ENCODE results near the gene ATG4C. TPM values are rescaled to one million over a fixed set of nuclear protein-coding genes. Genes with fewer than 3 reads are reported as not detected.

The ATG4C gene
- total RNA-seq, 1 experiment from 2014 or later, result 6.5 TPM

- POLR2A ChIA-PET, result no interaction called here
- intact Hi-C loops (cut with micrococcal nuclease; ENCODE audit: unreplicated experiment) (no loop called here), in situ Hi-C loops (cut with HindIII; ENCODE audit: low pct_unique_long_range_greater_than_20kb, low sequenced_read_pairs) (no loop called here)
- TF ChIP-seq TCF7L2 (IDR thresholded peaks at IDR 0.05; ENCODE audit: low read depth, low read length) (no peak), POLR2AphosphoS5 (IDR thresholded peaks at IDR 0.05; ENCODE audit: low read depth, low read length) (no peak)
- TF ChIP-seq, protein P1, sequence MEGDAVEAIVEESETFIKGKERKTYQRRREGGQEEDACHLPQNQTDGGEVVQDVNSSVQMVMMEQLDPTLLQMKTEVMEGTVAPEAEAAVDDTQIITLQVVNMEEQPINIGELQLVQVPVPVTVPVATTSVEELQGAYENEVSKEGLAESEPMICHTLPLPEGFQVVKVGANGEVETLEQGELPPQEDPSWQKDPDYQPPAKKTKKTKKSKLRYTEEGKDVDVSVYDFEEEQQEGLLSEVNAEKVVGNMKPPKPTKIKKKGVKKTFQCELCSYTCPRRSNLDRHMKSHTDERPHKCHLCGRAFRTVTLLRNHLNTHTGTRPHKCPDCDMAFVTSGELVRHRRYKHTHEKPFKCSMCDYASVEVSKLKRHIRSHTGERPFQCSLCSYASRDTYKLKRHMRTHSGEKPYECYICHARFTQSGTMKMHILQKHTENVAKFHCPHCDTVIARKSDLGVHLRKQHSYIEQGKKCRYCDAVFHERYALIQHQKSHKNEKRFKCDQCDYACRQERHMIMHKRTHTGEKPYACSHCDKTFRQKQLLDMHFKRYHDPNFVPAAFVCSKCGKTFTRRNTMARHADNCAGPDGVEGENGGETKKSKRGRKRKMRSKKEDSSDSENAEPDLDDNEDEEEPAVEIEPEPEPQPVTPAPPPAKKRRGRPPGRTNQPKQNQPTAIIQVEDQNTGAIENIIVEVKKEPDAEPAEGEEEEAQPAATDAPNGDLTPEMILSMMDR (IDR thresholded peaks at IDR 0.05), result peak; percentile 71
- Histone ChIP-seq H3K27ac (ENCODE audit: low read length) (no peak overlapping the region), H3K9me3 (ENCODE audit: control insufficient read depth, insufficient read depth, low read depth, low read length) (no peaks in the 10 kb centered on the region), H3K4me3 (ENCODE audit: low read depth in 2 of 2, low read length in 2 of 2) (no peak overlapping the region), H3K36me3 (ENCODE audit: control insufficient read depth, insufficient read depth, low read length) (no peaks in the 10 kb centered on the region), H3K4me1 (ENCODE audit: control insufficient read depth, insufficient read depth, low read length) (no peaks in the 10 kb centered on the region), H3K27me3 (ENCODE audit: control insufficient read depth, insufficient read depth, low read length) (no peaks in the 10 kb centered on the region)
- no peak for ATAC-seq
- no TSS peak for BruUV-seq (replicated peaks)
- CTCF ChIA-PET, result interaction anchor here (0.6 kb wide), 1 partner anchor 100 kb away, joined by 5 read pairs; no protein-coding TSS in a partner anchor
- DNase-seq (ENCODE audit: low read depth, low spot score), result no peak
Observed at GRCh38 chr1:62906428-62906886, 122.5 kb downstream of the ATG4C start.

DNA sequence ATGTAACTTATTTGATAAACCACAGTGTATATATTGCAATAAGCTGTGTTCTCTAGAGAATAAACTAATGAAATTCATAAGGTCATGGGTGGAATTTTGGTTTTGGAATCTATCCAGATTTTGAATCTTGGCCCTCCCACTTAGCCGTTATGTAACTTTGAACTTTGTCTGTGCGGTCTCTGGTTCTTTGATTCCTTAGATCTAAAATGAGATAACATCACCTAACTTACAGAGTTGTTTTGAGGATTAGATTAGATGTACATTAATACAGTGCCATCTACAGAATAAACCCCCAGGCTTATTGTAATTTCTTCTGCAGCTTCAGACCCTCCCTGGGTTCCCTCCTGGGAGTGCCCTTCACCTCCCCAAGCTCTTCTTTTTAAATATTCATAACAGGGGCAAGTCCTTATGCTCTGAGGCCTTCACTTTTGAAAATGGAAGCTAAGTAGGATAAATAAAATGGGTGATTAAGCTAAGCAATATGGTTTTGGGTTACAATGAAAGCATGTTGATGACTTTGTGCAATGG lies 124.3 kb downstream of the ATG4C start:
- DNase-seq (ENCODE audit: low read depth, low spot score) (no peak), ATAC-seq (no peak)
- Histone ChIP-seq H3K4me3 (ENCODE audit: low read depth in 2 of 2, low read length in 2 of 2) (no peak overlapping the region), H3K9me3 (ENCODE audit: control insufficient read depth, insufficient read depth, low read depth, low read length) (no peaks in the 10 kb centered on the region), H3K27me3 (ENCODE audit: control insufficient read depth, insufficient read depth, low read length) (no peaks in the 10 kb centered on the region), H3K27ac (ENCODE audit: low read length) (no peak overlapping the region), H3K36me3 (ENCODE audit: control insufficient read depth, insufficient read depth, low read length) (no peaks in the 10 kb centered on the region), H3K4me1 (ENCODE audit: control insufficient read depth, insufficient read depth, low read length) (no peaks in the 10 kb centered on the region)
- ChIA-PET POLR2A (interaction anchor here (0.7 kb wide), 1 partner anchor 282 kb away, joined by 3 read pairs; no protein-coding TSS in a partner anchor), CTCF (no interaction called here)
- intact Hi-C loops (cut with micrococcal nuclease; ENCODE audit: unreplicated experiment) (no loop called here), in situ Hi-C loops (cut with HindIII; ENCODE audit: low pct_unique_long_range_greater_than_20kb, low sequenced_read_pairs) (no loop called here)
- no peak for TF ChIP-seq SIN3A (IDR thresholded peaks at IDR 0.05; ENCODE audit: borderline replicate concordance, insufficient read depth, low read depth, low read length)
- TF ChIP-seq, protein P2, sequence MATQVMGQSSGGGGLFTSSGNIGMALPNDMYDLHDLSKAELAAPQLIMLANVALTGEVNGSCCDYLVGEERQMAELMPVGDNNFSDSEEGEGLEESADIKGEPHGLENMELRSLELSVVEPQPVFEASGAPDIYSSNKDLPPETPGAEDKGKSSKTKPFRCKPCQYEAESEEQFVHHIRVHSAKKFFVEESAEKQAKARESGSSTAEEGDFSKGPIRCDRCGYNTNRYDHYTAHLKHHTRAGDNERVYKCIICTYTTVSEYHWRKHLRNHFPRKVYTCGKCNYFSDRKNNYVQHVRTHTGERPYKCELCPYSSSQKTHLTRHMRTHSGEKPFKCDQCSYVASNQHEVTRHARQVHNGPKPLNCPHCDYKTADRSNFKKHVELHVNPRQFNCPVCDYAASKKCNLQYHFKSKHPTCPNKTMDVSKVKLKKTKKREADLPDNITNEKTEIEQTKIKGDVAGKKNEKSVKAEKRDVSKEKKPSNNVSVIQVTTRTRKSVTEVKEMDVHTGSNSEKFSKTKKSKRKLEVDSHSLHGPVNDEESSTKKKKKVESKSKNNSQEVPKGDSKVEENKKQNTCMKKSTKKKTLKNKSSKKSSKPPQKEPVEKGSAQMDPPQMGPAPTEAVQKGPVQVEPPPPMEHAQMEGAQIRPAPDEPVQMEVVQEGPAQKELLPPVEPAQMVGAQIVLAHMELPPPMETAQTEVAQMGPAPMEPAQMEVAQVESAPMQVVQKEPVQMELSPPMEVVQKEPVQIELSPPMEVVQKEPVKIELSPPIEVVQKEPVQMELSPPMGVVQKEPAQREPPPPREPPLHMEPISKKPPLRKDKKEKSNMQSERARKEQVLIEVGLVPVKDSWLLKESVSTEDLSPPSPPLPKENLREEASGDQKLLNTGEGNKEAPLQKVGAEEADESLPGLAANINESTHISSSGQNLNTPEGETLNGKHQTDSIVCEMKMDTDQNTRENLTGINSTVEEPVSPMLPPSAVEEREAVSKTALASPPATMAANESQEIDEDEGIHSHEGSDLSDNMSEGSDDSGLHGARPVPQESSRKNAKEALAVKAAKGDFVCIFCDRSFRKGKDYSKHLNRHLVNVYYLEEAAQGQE (IDR thresholded peaks at IDR 0.05; ENCODE audit: insufficient read depth in 1 of 2, low read depth in 2 of 2, low read length in 1 of 2), result no peak
- TF ChIP-seq, protein P1 (IDR thresholded peaks at IDR 0.05), result no peak
- TF ChIP-seq TCF7L2 (IDR thresholded peaks at IDR 0.05; ENCODE audit: low read depth, low read length), result no peak
- TF ChIP-seq POLR2AphosphoS5 (IDR thresholded peaks at IDR 0.05; ENCODE audit: low read depth, low read length), result no peak
- no TSS peak for BruUV-seq (replicated peaks)

All from Panc1 (cell line).